TTC549 (cell line): ENCODE measurements around the gene SORL1.
"Not testable (repeated sequence)": the region's sequence is repeated elsewhere in the genome, so short reads cannot be mapped to it uniquely, and the experiment has no call there.

Experiments used
- FAIRE-seq: peaks from 2 replicates; lab custom pipeline; 2012; peaks lifted over from hg19 to GRCh38; lab: Jason Lieb, UNC

The SORL1 gene

GRCh38 chr11:121626980-121627379, 174.9 kb downstream of the SORL1 start:
- no peak for FAIRE-seq

DNA sequence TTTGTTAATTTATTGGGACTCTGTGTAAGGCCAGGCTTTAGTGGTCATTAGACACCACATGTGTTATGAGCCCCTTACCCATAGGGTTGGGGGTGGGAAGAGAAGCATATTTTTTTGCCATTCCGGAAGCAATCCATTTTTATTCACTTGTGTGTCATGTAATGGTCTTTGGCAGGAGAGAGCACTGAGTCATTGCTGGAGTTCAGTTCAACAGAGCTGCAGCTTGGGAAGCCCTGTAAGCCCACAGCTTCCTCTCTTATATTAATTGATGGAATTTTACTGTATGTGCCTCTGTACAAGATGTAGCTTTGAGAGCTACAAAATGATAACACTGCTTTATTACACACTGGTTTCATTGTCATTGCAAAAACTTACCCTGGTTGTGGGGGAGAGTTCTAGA, 177.9 kb downstream of the SORL1 start:
- FAIRE-seq, result no peak

- no peak for FAIRE-seq
Measured at GRCh38 chr11:121631456-121631855, 179.3 kb downstream of the SORL1 start.

GRCh38 chr11:121634273-121634672, 182.2 kb downstream of the SORL1 start:
- no peak for FAIRE-seq

DNA sequence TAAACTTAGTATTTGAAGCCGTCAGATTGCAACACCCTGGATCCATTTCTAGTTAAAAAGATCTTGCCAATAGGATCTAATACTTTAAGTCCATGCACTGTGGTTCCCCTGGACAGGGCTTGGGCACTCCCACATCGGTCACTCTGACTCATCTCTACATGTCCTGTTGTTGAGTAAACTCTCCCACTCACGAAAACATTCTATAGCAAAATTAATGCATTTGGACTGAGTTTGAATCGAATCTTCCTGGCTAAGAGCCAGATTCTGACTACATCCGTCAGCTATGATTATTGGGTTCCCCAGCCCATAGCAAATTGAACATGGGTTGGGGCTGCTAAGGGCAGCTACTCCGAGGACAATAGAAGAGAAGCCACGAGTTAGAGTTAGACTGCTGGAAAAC, 182.8 kb downstream of the SORL1 start:
- no peak for FAIRE-seq

DNA sequence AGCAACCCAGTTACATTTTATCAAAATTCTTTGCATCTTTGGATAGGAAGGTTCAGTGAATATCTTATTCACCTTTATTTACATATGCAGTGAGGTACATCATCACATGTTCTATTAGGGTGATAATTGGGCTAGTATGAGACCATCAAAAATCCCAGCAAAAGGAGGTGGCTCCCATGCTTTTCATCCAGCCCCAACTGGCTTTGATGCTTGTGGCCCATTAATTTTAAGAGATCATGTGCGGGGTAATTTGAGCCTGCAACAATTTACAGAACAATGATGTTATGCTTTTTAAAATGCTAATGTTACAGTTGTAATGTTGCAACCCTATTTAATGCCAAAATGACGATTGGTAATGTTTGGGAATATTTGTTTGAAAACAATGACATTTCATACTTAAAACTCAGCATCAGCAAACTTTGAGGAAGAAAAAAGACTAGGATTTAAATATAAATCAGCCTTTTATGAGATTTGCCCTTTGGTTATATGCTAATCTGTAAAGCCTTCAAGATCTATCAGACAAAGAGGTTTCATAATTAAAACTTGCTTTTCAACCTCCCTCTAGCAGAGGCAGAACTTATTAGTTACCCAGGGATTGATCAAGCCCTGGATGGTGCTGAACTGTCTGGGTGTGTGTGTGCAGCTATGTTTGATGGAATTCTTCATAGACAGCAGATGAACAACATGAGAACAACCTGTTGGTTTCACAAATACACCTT, 184.1 kb downstream of the SORL1 start:
- FAIRE-seq, result no peak

DNA sequence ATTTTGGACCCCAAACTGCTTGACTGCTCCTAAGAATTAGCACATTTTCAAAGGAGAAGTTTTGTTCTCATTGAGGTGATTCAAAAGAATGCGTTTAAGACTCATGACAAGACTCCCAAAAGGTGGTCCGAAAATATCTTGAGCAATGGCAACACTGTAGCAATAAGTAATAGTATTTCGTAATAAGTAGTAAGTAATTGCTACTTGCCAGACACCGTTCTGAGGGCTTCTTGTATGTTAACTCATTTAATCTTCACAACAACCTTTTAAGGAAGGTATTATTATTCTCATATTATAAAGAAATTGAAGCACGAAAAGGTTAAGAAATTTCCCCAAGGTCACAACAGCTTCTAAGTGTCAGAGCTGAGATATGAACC, 184.7 kb downstream of the SORL1 start:
- FAIRE-seq, result no peak

DNA sequence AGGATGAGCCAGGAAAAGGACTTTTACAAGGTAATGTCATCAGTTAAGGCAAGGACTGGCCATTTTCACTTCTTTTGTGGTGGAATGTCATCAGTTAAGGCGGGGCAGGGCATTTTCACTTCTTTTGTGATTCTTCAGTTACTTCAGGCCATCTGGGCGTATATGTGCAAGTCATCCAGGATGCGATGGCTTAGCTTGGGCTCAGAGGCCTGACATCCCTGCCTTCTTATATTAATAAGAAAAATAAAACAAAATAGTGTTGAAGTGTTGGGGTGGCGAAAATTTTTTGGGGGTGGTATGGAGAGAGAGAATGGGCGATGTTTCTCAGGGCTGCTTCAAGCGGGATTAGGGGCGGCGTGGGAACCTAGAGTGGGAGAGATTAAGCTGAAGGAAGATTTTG, 185.5 kb downstream of the SORL1 start:
- not testable (repeated sequence) for FAIRE-seq

- no peak for FAIRE-seq
Measured at GRCh38 chr11:121643479-121644186, 191.5 kb downstream of the SORL1 start.

DNA sequence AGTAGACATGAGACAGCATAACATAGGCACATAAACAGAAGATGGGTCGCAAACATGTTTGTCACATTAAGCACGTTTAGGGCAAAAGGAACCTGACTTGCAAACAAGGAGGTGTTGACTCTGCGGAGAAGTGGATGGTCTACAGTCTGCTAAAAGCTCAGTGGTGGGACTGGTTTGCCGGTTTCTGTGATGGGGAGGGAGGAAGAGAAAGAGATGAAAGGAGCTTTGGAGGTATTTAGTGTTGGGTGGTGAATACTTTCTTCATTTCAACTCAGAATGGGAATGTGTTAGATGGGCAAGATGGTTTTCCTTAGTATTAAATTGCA, 192.0 kb downstream of the SORL1 start:
- no peak for FAIRE-seq

- FAIRE-seq, result no peak
Measured at GRCh38 chr11:121645001-121645400, 192.9 kb downstream of the SORL1 start.

- FAIRE-seq, result no peak
Measured at GRCh38 chr11:121645596-121645995, 193.5 kb downstream of the SORL1 start.

DNA sequence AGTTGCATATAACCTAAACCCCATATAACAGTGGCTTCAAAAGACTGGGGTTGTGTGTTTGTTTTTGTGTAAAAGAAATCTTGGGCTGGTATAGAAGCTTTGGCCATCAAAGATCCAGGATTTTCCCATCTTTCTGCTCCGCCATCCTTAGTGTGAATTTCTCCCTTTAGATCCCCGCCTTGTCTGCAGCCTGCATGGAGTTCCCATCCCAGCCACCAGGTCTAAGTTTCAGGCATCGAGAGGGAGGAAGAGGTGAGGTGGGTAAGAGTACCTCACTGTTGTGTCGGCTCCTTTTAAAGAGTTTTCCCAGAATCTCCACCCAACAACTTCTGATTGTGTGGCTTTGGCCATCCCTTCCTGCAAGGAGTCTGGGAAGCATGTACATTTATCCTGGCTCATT, 196.2 kb downstream of the SORL1 start:
- no peak for FAIRE-seq

- FAIRE-seq, result no peak
Measured at GRCh38 chr11:121649798-121650197, 197.7 kb downstream of the SORL1 start.

DNA sequence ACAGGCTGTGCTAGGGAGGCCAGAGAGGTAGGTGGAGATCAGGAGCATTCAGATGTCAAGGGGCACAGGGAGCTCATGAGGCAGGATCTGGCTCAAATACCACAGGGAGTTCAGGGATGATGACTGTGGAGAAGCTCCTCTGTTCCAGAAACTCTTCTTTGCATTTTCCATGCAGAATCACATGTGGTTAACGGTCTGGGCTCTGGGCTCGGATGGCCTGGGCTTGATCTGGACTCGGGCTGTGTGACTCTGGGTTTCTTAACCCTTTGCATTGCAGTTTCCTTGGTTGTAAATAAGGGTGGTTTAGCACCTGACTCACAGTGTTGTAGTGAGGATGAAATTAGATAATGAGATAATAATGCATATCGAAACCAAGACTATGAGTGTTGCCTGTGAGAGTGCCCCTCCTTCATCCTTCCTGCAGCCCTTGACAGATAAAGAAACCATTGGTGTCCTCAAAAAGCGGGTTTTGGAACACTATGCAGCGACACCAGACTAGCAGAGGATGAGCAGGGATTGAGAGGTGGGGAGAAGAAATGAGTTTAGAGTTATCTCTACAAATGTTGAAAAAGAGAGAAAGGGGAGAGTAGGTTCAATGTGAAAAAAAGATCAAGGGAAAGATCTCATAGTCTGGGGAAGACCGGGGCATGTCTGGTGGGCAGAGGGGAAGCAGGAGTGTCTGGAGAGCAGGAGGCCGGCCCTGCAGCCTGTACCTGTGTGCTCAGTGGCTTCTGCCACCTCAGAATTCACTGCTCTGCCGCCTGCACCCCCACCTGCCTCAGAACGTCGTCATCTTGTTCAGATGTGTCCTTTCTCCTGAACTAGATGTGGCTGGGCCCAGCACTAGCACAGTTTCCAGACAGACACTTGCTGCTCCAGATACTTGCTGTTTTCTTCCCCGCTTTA, 198.5 kb downstream of the SORL1 start:
- no peak for FAIRE-seq

DNA sequence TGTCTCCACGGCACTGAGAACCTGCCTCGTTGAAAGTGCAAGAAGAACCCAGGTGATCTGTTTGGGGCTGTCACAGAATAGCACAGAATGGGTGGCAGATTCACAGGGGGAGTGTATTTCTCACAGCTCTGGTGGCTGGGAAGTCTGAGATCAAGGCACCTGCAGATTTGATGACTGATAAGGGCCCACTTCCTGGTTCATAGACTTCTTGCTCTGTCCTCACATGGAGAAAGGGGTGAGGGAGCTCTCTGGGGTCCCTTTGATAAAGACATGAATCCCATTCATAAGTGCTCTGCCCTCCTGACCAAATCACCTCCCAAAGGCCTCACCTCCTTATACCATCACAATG, 199.1 kb downstream of the SORL1 start:
- FAIRE-seq, result no peak

DNA sequence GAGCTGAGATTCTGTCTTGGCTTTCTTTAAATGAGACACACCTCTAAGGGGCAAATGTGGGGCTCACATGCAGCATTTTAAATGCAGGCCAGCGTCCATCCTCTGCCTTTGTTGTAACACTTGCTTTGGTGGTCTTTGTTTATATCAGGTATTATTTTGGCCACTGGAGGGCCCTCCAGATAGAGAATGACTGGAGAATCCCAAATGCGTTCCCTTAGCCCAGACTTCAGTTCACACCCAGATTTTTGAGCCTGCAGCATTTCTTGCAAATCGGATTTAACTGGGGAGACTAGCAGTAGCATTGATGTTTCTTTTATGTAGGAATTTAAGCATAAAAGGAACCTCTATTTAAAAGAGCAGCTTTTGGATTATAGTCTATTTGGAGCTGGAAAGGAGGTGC, 200.9 kb downstream of the SORL1 start:
- FAIRE-seq, result no peak

GRCh38 chr11:121654259-121654842, 202.2 kb downstream of the SORL1 start:
- FAIRE-seq, result no peak

DNA sequence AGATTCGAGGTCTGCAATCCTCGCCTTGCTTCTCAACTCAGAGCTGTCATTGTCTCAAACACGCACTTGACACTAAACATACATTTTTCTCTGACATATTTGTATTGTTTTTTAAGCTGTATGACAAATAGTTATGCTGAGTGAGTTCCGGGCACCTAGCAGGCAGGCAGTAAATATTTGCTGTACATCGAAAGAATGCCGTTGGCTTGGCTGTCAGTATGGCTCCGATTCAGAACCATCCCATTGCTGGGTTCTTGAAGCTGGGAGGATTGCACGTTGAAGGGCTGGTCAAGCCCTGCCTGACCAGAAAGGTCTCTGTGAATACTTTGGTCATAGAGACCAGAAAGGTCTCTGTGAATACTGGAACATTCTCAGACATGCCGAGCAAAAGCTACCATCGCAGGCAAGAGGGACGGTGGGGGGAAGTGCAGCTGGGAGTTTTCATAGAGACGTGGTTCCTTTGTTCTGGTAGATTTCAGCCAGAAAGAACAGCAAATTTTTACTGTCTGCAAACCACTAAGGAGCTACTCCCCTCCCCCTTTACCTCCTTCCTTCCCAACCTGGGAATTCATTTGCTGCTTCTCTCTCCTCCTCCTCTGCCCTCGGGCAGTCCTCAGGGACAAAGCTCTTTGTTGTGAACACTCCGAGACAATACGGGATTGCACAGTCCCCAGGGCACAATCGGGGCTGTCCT, 202.9 kb downstream of the SORL1 start:
- FAIRE-seq, result no peak

DNA sequence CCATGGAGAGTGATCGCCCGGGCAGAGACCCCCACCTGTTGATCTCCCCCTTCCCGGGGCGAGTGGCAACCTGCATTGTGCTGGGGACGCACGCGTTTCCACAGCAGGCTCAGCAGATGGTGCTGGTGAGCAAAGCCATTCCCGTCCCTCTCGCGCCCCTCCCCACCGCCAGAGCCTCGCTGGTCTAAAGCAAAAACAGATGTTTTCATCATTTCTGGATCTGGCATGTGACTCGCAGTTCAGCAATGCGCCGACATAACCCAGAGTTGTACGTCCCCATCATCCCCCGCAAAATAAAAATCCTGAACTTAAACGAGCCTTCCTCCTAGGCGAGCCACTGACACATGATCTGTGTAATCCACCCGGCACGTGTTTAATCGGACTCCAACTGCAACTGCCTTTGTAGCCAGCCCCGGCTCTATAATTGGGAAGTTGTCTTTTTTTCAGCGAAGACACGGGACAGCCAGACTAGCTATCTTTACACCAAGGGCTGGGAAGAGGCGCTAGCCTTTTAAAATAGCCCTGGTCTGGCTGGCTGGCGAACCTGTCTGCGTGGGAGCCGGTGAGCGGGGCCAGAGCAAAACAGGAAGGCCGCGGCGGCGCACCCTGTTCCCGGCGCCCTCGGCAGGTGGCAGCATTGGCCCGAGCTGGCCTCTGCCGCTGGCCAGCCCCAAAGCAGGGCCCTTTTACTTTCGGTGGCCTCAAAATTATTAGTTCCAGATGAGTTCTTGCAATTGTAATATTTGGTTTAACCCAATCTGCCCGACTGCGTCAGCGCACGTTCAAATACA, 203.6 kb downstream of the SORL1 start:
- FAIRE-seq, result no peak

- FAIRE-seq, result no peak
Measured at GRCh38 chr11:121656328-121657090, 204.4 kb downstream of the SORL1 start.
